Brain microvascular endothelial cell (primary cell): ENCODE measurements around the gene EVI2A.
"Not testable (repeated sequence)": the region's sequence is repeated elsewhere in the genome, so short reads cannot be mapped to it uniquely, and the experiment has no call there.

Source experiments
- DNase-seq: peaks from one replicate; pipeline ENCODE4 v3.0.0-alpha.2; 2020
- H3K27ac ChIP-seq: fragments of 250-450 bp; sonication (Bioruptor Pico); 2 replicates; pipeline ENCODE4 v1.5.1; 2020; ENCODE audit warnings: mild to moderate bottlenecking, moderate library complexity
- H3K27me3 ChIP-seq: fragments of 250-450 bp; sonication (Bioruptor Pico); replicated peaks from 2 replicates; pipeline ENCODE4 v1.5.1; 2020; ENCODE audit warnings: mild to moderate bottlenecking
- H3K36me3 ChIP-seq: fragments of 250-450 bp; sonication (Bioruptor Pico); replicated peaks from 2 replicates; pipeline ENCODE4 v1.5.1; 2020; ENCODE audit warnings: mild to moderate bottlenecking
- H3K4me3 ChIP-seq: 2 replicates; pipeline ENCODE4 v1.5.1; 2011; ENCODE audit warnings: low read depth, mild to moderate bottlenecking, control low read depth, low read length, moderate library complexity
- CTCF ChIP-seq: IDR thresholded peaks from 2 replicates; pipeline ENCODE4 v1.5.1; 2011; ENCODE audit warnings: low read depth, mild to moderate bottlenecking, moderate library complexity, low read length, control low read depth, inconsistent platforms; ENCODE audit errors: missing control alignments
- in situ Hi-C: cut with HindIII; loops from 2 replicates; pipeline ENCODE4 v1.10.0; 2017; ENCODE audit warnings: low sequenced_read_pairs, low pct_ligation_motif_present

EVI2A gene

GRCh38 chr17:31291820-31292219, 29.6 kb downstream of the EVI2A start:
- Histone ChIP-seq H3K4me3 (no peak overlapping the region), H3K27ac (no peak overlapping the region), H3K36me3 (no peaks in the 10 kb centered on the region), H3K27me3 (no peaks in the 10 kb centered on the region)
- in situ Hi-C loops, result no loop called here
- peak; percentile 58 for DNase-seq
- no peak for TF ChIP-seq CTCF

- in situ Hi-C loops, result no loop called here
- no peaks in the 10 kb centered on the region for H3K36me3 ChIP-seq
- H3K4me3 ChIP-seq, result no peak overlapping the region
- no peak for DNase-seq
- no peaks in the 10 kb centered on the region for H3K27me3 ChIP-seq
- no peak overlapping the region for H3K27ac ChIP-seq
- TF ChIP-seq CTCF, result no peak
These were observed 31.6 kb downstream of the EVI2A start for GRCh38 chr17:31289790-31290189.

- H3K27me3 ChIP-seq, H3K27ac ChIP-seq, H3K4me3 ChIP-seq, H3K36me3 ChIP-seq, in situ Hi-C loops, DNase-seq: not testable (repeated sequence)
These were observed 33.5 kb downstream of the EVI2A start for GRCh38 chr17:31287932-31288331.

- Histone ChIP-seq H3K4me3 (no peak overlapping the region), H3K27me3 (no peaks in the 10 kb centered on the region), H3K27ac (no peak overlapping the region), H3K36me3 (no peaks in the 10 kb centered on the region)
- no peak for TF ChIP-seq CTCF
- in situ Hi-C loops, result no loop called here
- DNase-seq, result no peak
These were observed 34.8 kb downstream of the EVI2A start for GRCh38 chr17:31286587-31286986.

GRCh38 chr17:31283841-31284240, 37.6 kb downstream of the EVI2A start:
- in situ Hi-C loops, result no loop called here
- Histone ChIP-seq H3K4me3 (no peak overlapping the region), H3K36me3 (no peaks in the 10 kb centered on the region), H3K27me3 (no peaks in the 10 kb centered on the region), H3K27ac (no peak overlapping the region)
- no peak for TF ChIP-seq CTCF
- DNase-seq, result no peak

- H3K27ac ChIP-seq, result no peak overlapping the region
- no peaks in the 10 kb centered on the region for H3K36me3 ChIP-seq
- H3K27me3 ChIP-seq, result no peaks in the 10 kb centered on the region
- in situ Hi-C loops, result no loop called here
- no peak for DNase-seq
- no peak overlapping the region for H3K4me3 ChIP-seq
- no peak for TF ChIP-seq CTCF
These were observed 40.4 kb downstream of the EVI2A start for GRCh38 chr17:31281061-31281460.

GRCh38 chr17:31279401-31279800, 42.0 kb downstream of the EVI2A start:
- H3K27me3 ChIP-seq, result no peaks in the 10 kb centered on the region
- in situ Hi-C loops, result no loop called here
- TF ChIP-seq CTCF, result no peak

More at GRCh38 chr17:31279401-31279800, 42.0 kb downstream of the EVI2A start:
- no peak overlapping the region for H3K27ac ChIP-seq
- H3K4me3 ChIP-seq, result no peak overlapping the region
- no peak for DNase-seq
- peaks cover under 1% of the 10 kb centered on the region for H3K36me3 ChIP-seq
